Measurements from ENCODE around the gene FAM83B.

GRCh38 chr6:54856129-54856528 lies 9.6 kb downstream of the FAM83B start:
- TF ChIP-seq ATF6 (CRISPR knock-in tag; conservative IDR thresholded peaks at IDR 0.05) (no peak), EP300 (IDR thresholded peaks at IDR 0.05; ENCODE audit: low read depth in 2 of 2, low read length in 2 of 2) (no peak), EP300 (CRISPR knock-in tag; IDR thresholded peaks at IDR 0.05; ENCODE audit: borderline replicate concordance) (no peak), ZNF350 (CRISPR knock-in tag; IDR thresholded peaks at IDR 0.05; ENCODE audit: borderline replicate concordance, low read depth) (no peak), NFE2L1 (CRISPR knock-in tag; IDR thresholded peaks at IDR 0.05; ENCODE audit: borderline replicate concordance) (no peak), MLXIP (CRISPR knock-in tag; IDR thresholded peaks at IDR 0.05; ENCODE audit: borderline replicate concordance) (no peak), NR3C1 (CRISPR knock-in tag; IDR thresholded peaks at IDR 0.05) (no peak), CTCF (CRISPR knock-in tag; IDR thresholded peaks at IDR 0.05) (no peak), ZNF318 (CRISPR knock-in tag; IDR thresholded peaks at IDR 0.05) (no peak), U2AF2 (IDR thresholded peaks at IDR 0.05; ENCODE audit: low read depth, low read length) (no peak), ZNF124 (CRISPR knock-in tag; IDR thresholded peaks at IDR 0.05) (no peak), JUND (CRISPR knock-in tag; IDR thresholded peaks at IDR 0.05) (no peak), E2F5 (CRISPR knock-in tag; conservative IDR thresholded peaks at IDR 0.05) (no peak)

All from HepG2 (cell line).